Neutrophil (primary cell): ENCODE data around the gene MSMB.

Source experiments
- H3K27ac ChIP-seq: fragments of 200-600 bp; sonication (generic); 2 replicates; pipeline ENCODE4 v1.5.1; 2016; ENCODE audit warnings: mild to moderate bottlenecking, moderate library complexity
- H3K27me3 ChIP-seq: fragments of 200-600 bp; sonication (generic); 2 replicates; pipeline ENCODE4 v1.6.0; 2016; ENCODE audit warnings: mild to moderate bottlenecking
- H3K36me3 ChIP-seq: fragments of 200-600 bp; sonication (generic); 2 replicates; pipeline ENCODE4 v1.5.1; 2017
- H3K4me1 ChIP-seq, 2 experiments: fragments of 200-600 bp in 1 of 2; sonication (generic) in 1 of 2; 1 replicate in 1 of 2; 2 replicates in 1 of 2; pipeline versions ENCODE4 v1.5.1 to v1.6.1; 2013 to 2016; ENCODE audit warnings: low read depth in 1 of 2, low read length in 1 of 2, mild to moderate bottlenecking in 1 of 2, moderate library complexity in 1 of 2; ENCODE audit not compliant: control insufficient read depth in 1 of 2, insufficient read depth in 1 of 2
- H3K4me3 ChIP-seq, 2 experiments: fragments of 200-600 bp in 1 of 2; sonication (generic) in 1 of 2; 1 replicate in 1 of 2; 2 replicates in 1 of 2; pipeline ENCODE4 v1.5.1; 2013 to 2016; ENCODE audit warnings: low read depth in 1 of 2, low read length in 1 of 2, mild to moderate bottlenecking in 1 of 2, moderate library complexity in 1 of 2
- H3K9me3 ChIP-seq: fragments of 200-600 bp; sonication (generic); 2 replicates; pipeline ENCODE4 v1.5.1; 2016
- TF ChIP-seq, protein P1 (sequence below): fragments of 200-600 bp; sonication (generic); IDR thresholded peaks from 2 replicates; pipeline ENCODE4 v1.5.1; 2016; ENCODE audit warnings: antibody characterized with exemption

MSMB gene

DNA sequence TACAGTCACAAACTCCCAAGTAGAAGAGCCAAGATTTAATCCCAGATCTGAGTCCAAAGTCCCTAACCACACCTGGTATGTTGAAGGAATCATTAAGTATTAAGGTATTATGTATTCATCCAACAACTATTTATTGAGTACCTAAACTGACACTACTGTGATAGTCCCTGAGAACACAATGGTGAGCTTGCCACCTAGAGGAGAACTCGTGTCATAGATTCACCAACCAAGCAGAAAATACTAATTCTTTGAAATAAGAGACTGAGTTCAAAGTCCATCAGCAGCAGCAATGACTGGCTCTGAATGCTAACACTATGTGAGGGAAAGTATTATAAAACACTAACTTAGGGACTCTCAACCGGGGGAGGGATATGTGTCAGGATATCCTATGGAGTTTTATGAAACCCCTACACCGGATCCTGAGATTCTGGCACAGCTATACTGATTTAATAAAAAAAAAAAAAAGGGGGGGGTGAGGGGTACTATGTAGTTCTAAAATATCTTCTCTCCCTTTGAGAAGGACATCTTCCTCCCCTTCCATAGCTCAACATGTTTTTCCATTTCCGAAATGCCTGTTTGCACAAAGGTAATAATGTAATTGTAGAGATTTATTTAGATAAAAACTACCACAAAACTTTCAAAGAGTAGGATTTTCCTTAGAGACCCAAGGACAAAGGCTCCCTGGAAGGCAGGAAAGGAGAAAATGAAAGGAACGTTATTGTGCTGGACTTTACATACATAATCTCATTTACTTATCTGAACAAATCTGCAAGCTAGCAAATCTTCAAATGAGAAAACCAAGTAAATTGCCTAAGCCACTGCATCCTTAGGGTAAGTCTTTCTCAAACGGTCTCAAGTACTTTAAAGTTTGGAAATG is 17.2 kb downstream of the MSMB start:
- peaks cover 67 to 83% of the 10 kb centered on the region in 2 experiments for H3K4me1 ChIP-seq
- TF ChIP-seq, protein P1, sequence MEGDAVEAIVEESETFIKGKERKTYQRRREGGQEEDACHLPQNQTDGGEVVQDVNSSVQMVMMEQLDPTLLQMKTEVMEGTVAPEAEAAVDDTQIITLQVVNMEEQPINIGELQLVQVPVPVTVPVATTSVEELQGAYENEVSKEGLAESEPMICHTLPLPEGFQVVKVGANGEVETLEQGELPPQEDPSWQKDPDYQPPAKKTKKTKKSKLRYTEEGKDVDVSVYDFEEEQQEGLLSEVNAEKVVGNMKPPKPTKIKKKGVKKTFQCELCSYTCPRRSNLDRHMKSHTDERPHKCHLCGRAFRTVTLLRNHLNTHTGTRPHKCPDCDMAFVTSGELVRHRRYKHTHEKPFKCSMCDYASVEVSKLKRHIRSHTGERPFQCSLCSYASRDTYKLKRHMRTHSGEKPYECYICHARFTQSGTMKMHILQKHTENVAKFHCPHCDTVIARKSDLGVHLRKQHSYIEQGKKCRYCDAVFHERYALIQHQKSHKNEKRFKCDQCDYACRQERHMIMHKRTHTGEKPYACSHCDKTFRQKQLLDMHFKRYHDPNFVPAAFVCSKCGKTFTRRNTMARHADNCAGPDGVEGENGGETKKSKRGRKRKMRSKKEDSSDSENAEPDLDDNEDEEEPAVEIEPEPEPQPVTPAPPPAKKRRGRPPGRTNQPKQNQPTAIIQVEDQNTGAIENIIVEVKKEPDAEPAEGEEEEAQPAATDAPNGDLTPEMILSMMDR, result peak; percentile 70
- no peaks in the 10 kb centered on the region for H3K9me3 ChIP-seq
- peaks cover 13% of the 10 kb centered on the region for H3K36me3 ChIP-seq
- peak overlapping the region; percentile 94 for H3K27ac ChIP-seq
- peak overlapping the region; percentile 92 to 96 for H3K4me3 ChIP-seq
- no peaks in the 10 kb centered on the region for H3K27me3 ChIP-seq

DNA sequence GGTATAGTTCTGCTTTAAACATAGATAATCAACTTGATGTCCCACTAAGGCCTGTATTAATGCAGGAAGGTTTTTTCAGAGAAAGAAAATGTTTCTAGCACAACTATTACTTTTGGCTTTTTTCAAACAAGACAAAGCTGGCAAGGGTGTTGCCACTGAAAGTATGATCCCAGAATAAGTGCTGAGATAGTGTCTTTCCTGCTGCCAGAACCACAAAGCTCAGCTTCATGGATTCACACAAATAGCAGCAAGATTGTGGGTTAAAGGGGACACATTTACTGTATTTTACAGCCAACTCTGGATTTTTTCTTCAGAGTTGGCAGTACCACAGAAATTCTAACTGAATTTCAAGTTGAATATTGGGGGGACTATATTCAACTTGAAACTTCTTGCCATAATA is 20.0 kb downstream of the MSMB start:
- peaks cover 86 to 87% of the 10 kb centered on the region in 2 experiments for H3K4me1 ChIP-seq
- peak overlapping the region; percentile 94 for H3K27ac ChIP-seq
- H3K36me3 ChIP-seq, result peaks cover 13% of the 10 kb centered on the region
- no peaks in the 10 kb centered on the region for H3K9me3 ChIP-seq
- no peaks in the 10 kb centered on the region for H3K27me3 ChIP-seq
- no peak overlapping the region for H3K4me3 ChIP-seq
- TF ChIP-seq, protein P1, result no peak

DNA sequence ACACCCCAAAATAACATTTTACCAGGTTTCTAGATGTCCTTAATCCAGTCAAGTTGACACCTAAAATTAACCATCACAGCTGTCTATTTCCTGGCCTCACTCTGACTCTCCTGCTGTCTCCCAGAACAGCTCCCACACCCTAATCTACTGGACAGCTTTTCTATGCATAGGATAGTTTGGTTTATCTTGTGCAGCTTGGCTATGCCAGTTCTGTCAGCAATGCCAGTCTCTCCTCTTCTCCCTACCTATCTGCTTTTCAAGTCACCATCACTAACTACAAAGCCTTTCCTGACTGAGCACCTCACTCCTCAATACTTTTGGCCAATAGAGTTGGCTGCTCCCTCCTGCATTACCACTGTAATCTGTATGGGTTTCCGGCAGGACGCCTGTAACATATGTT is 20.7 kb downstream of the MSMB start:
- H3K9me3 ChIP-seq, result no peaks in the 10 kb centered on the region
- peaks cover 13% of the 10 kb centered on the region for H3K36me3 ChIP-seq
- peak overlapping the region; percentile 94 for H3K27ac ChIP-seq
- no peak overlapping the region for H3K4me3 ChIP-seq
- peaks cover 85 to 88% of the 10 kb centered on the region in 2 experiments for H3K4me1 ChIP-seq
- TF ChIP-seq, protein P1, result no peak
- no peaks in the 10 kb centered on the region for H3K27me3 ChIP-seq

DNA sequence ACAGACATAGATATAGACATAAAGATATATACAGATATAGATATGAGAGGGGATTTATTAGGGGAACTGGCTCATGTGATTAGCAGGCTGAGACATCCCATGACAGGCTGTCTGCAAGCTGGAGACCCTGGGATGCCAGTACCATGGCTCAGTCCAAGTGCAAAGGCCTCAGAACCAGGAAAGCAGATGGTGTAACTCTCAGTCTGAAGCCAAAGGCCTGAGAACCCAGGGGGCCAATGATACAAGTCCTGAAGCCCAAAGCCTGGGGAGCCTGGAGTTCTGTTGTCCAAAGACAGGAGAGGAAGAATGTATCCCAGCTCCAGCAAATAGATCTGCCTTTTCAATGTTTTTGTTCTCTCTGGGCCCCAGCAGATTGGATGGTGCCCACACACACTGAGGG is 21.1 kb downstream of the MSMB start:
- Histone ChIP-seq H3K4me1 (peaks cover 87 to 91% of the 10 kb centered on the region in 2 experiments), H3K27ac (peak overlapping the region; percentile 94), H3K4me3 (no peak overlapping the region), H3K9me3 (no peaks in the 10 kb centered on the region), H3K27me3 (no peaks in the 10 kb centered on the region), H3K36me3 (peaks cover 13% of the 10 kb centered on the region)
- TF ChIP-seq, protein P1, result no peak

DNA sequence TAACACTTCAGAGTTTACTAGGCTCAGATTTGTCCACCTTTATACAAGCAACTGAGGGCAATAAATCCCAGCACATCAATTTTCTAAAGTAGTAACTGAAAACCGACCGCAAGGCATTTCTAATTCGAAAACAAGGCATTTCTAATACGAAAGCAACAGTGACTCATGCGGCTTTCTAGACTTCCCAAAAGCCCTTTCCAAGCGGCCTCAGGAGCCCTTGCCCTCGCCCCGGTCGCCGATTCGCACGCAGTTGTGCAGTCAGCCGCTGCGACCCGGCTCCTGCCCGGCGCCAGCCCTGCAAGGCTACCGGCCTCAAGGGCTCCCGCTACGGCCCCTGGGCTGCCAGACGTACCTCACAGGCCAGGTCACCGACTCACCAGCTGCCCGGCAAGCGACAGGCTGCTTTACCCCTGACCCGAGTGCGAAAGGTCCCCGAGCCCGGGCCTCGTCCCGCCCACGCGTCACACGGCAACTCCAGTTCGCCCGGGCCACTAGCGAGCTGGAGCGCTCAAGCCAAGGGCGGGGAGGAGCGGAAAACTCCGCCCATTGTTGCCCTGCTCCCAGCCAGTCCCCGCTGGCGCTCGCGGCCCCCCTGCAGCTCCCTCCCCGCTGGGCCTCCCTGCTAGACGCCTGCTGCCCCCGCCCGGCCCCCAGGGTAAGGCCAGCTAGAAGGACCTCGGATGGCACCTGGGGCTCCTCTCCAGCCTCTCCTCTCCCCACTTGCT is 22.9 kb downstream of the MSMB start:
- peak overlapping the region; percentile 79 to 84 for H3K4me3 ChIP-seq
- peaks cover 13% of the 10 kb centered on the region for H3K36me3 ChIP-seq
- H3K4me1 ChIP-seq, result peaks cover 88 to 91% of the 10 kb centered on the region in 2 experiments
- H3K27me3 ChIP-seq, result no peaks in the 10 kb centered on the region
- TF ChIP-seq, protein P1, result peak; percentile 65
- peak overlapping the region; percentile 94 for H3K27ac ChIP-seq
- H3K9me3 ChIP-seq, result no peaks in the 10 kb centered on the region
